Prostate gland (tissue), 2 donors: ENCODE data around the gene ATG101.

ENCODE experiments used
- POLR2AphosphoS5 ChIP-seq: sonication (generic); formaldehyde crosslinking; IDR thresholded peaks from one replicate; pipeline ENCODE4 v1.6.1; 2017; ENCODE audit warnings: antibody characterized with exemption
- TF ChIP-seq, protein P1 (sequence below), 4 experiments: fragments of 200-600 bp in 2 of 4; fragments of 450-650 bp in 2 of 4; sonication (generic) in 2 of 4; IDR thresholded peaks; 1 replicate in 3 of 4; 2 replicates in 1 of 4; pipeline ENCODE4 v1.5.1; 2016 to 2019; ENCODE audit warnings: antibody characterized with exemption in 4 of 4, mild to moderate bottlenecking in 2 of 4, moderate library complexity in 2 of 4

- TF ChIP-seq POLR2AphosphoS5 = no peak
- TF ChIP-seq, protein P1, sequence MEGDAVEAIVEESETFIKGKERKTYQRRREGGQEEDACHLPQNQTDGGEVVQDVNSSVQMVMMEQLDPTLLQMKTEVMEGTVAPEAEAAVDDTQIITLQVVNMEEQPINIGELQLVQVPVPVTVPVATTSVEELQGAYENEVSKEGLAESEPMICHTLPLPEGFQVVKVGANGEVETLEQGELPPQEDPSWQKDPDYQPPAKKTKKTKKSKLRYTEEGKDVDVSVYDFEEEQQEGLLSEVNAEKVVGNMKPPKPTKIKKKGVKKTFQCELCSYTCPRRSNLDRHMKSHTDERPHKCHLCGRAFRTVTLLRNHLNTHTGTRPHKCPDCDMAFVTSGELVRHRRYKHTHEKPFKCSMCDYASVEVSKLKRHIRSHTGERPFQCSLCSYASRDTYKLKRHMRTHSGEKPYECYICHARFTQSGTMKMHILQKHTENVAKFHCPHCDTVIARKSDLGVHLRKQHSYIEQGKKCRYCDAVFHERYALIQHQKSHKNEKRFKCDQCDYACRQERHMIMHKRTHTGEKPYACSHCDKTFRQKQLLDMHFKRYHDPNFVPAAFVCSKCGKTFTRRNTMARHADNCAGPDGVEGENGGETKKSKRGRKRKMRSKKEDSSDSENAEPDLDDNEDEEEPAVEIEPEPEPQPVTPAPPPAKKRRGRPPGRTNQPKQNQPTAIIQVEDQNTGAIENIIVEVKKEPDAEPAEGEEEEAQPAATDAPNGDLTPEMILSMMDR (IDR thresholded peaks at IDR 0.05) = no peak
These were observed 17.4 kb downstream of the ATG101 start for GRCh38 chr12:52086944-52087835.
